HT1080 (cell line): Measurements from ENCODE around the gene LRRC71. TPM values are rescaled to one million over a fixed set of nuclear protein-coding genes. Genes with fewer than 3 reads are reported as not detected.

ENCODE experiments used
- DNase-seq: peaks from one replicate; pipeline ENCODE4 v3.0.0-alpha.2; 2015; ENCODE audit warnings: low read depth
- total RNA-seq: library from RNA; depleted of rRNA; stranded (reverse); fragments of >200 nt; shearing (Covaris generic); gene quantifications from 2 replicates; pipeline ENCODE4 v1.2.3, GENCODE V29; 2014

The LRRC71 gene
- total RNA-seq, 1 experiment from 2014 or later: not detected

DNA sequence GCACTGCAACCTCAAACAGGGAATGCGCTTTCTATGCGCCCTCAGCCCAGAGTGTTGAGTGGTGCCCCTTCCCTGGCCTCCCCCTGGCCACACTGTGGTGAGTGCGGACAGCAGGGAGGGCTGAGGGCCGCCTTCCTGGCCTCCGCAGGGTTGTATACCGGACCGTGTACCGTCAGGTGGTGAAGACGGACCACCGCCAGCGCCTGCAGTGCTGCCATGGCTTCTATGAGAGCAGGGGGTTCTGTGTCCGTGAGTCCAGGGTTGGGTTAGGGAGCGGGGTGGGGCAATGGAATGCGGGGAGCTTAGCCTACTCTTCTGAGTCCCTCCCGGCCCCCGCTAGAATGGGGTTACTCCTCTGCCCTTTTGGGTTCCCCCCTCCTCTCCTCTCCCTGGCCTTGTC, 15.3 kb upstream of the LRRC71 start:
- no peak for DNase-seq

DNA sequence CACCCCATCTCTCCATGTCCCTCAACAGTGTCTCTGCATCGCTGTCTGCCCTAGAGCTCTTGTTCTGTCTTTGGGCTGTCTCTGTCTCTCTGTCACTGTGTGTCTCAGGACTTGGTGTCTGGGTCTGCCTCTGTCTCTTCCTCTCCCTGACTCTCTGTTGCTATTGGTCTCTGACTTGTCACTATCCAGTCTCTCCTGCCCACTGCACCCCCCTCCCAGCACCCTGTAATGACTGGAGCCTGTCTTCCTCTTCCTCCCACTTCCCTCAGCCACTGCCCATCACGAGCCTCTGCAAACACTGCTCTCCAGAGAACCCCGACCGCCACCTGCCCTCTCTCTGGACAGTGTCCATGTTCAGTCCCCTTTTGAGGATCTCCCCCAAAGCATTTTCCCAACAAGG, 14.8 kb upstream of the LRRC71 start:
- DNase-seq: no peak

DNA sequence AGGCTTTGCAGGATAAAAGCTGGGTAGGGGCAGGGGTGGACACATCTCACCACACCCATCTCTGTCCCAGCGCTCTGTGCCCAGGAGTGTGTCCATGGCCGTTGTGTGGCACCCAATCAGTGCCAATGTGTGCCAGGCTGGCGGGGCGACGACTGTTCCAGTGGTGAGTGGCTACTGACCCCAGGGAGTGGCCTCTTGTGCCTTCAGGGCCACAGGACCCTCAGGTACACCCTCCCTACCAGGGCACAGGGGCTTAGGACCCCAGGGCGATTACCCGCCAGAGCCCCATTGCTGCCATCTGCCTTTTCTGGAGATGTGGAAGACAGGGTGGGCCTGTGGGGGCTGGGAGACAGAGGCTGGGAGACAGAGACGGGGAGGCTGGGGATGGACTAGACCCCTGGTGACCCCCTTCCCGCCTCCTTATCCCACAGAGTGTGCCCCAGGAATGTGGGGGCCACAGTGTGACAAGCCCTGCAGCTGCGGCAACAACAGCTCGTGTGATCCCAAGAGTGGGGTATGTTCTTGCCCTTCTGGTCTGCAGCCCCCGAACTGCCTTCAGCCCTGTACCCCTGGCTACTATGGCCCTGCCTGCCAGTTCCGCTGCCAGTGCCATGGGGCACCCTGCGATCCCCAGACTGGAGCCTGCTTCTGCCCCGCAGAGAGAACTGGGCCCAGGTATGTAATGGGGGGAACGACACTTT, 14.1 kb upstream of the LRRC71 start:
- DNase-seq: no peak

DNA sequence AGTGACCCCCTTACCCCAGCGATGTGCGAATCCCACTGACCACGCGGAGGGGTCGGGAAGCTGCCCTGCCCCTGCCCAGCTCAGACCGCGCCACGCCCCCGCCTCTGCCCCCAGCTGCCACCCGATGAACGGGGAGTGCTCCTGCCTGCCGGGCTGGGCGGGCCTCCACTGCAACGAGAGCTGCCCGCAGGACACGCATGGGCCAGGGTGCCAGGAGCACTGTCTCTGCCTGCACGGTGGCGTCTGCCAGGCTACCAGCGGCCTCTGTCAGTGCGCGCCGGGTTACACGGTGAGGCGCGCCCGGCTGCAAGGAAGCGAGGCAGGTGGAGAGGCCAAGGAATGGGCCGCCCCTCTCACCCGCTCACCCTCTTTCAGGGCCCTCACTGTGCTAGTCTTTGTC, 11.9 kb upstream of the LRRC71 start:
- no peak for DNase-seq

DNA sequence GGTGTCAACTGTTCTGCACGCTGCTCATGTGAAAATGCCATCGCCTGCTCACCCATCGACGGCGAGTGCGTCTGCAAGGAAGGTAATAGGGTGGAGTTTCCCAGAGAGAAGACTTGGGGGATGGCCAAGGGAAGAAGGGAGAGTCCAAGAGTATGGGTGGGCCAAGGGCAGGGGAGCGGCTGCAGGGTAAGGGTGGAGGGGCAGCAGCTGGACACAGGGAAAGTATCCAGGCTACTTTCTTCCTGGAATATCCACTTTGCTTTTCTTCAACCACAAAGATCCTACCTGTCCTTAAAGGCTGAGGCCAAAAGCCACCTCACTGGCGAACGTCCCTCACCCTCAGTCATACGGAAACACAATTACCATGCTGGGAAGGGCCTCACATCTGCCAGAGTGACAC, 11.5 kb upstream of the LRRC71 start:
- DNase-seq: no peak

DNA sequence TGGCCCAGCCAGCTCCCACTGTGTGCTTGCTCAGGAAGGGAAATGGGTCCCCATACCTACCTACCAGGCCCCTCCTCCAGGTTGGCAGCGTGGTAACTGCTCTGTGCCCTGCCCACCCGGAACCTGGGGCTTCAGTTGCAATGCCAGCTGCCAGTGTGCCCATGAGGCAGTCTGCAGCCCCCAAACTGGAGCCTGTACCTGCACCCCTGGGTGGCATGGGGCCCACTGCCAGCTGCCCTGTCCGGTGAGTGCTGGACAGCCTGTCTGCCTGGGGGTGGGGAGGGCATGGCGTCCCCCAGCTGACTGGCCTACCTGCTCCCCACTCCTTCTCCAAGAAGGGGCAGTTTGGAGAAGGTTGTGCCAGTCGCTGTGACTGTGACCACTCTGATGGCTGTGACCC, 10.8 kb upstream of the LRRC71 start:
- DNase-seq: no peak

DNA sequence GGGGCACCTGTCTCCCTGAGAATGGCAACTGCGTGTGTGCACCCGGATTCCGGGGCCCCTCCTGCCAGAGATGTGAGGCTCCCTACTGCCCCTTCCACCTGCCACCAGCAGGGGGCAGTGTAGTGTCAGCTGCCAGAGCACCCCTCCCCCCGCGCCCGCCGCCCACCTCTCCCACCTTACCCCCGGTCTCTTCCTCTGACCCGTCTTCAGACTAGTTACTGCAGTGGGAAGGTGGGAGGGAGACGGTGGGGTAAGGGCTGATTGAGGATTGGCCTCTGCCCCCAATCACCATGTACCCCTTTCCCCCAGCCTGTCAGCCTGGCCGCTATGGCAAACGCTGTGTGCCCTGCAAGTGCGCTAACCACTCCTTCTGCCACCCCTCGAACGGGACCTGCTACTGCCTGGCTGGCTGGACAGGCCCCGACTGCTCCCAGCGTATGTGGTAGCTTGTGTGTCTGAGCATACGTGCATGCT, 10.1 kb upstream of the LRRC71 start:
- no peak for DNase-seq

DNA sequence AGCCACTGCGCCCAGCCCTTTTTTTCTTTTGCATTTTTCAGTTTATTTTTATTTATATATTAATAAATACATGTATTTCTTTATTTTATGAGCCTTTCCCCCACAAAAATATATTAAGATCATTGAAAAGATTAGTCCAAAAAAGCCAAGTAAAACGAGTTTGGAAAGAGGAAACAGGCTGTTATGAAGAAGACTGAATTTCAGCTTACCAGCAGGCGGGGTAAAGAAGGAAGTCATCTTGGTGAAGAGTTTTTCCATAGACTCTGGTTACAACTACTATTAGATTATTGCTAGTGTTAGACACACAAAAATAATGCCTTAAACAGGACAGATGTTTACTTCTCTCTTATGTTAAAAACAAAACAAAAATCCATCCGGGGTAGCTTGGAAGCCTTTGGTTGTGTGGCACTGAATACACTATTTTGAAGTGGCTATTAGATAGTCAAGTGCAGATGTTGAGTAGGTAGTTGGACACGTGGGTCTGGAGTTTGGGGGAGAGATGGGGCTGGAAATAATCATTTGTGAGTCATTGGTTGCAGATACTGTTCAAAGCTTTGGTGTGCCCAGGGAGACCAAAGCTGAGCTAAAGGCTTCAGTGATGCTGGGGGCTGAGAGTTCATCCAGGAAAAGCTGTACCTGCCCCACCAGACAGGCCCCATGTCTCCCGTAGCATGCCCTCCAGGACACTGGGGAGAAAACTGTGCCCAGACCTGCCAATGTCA, 8.7 kb upstream of the LRRC71 start:
- DNase-seq: no peak

DNA sequence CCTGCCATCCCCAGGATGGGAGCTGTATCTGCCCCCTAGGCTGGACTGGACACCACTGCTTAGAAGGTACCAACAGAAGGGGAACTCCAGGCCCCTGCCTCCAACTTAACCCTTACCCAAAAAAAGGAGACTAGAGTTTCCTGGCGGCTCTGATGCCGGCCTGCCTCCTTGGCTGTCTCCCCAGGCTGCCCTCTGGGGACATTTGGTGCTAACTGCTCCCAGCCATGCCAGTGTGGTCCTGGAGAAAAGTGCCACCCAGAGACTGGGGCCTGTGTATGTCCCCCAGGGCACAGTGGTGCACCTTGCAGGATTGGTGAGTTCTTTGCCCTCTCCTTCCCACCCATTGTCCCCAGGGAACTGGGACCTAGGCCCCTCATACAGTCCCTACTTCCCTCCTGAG, 8.1 kb upstream of the LRRC71 start:
- DNase-seq: no peak

DNA sequence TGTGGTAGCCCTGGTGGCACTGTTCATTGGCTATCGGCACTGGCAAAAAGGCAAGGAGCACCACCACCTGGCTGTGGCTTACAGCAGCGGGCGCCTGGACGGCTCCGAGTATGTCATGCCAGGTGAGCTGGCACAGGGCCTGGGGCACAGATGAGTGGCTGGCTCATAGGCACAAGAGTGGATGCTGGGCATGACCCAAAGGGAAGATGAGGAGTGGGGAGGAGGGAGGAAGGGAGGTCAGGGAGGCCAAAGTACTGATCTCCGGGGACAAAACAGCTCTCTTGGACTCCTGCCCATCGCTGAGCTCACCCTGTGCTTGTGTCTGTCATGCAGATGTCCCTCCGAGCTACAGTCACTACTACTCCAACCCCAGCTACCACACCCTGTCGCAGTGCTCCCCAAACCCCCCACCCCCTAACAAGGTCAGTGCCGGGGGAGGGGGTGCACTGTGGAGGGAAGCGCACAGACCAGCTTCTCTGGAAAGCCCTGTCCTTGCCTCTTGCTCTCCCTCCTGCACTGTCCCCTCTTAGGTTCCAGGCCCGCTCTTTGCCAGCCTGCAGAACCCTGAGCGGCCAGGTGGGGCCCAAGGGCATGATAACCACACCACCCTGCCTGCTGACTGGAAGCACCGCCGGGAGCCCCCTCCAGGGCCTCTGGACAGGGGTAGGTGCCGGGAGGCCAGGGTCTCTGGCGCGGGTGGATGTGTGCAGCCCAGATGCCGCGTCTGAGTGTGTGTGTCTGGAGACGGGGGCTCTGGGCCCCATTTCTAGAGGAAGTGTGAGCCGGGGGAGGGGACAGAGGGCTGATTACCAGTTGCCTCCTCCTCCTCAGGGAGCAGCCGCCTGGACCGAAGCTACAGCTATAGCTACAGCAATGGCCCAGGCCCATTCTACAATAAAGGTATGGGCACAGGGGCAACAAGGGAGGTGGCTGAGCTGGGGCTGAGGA, 7.3 kb upstream of the LRRC71 start:
- DNase-seq: no peak

DNA sequence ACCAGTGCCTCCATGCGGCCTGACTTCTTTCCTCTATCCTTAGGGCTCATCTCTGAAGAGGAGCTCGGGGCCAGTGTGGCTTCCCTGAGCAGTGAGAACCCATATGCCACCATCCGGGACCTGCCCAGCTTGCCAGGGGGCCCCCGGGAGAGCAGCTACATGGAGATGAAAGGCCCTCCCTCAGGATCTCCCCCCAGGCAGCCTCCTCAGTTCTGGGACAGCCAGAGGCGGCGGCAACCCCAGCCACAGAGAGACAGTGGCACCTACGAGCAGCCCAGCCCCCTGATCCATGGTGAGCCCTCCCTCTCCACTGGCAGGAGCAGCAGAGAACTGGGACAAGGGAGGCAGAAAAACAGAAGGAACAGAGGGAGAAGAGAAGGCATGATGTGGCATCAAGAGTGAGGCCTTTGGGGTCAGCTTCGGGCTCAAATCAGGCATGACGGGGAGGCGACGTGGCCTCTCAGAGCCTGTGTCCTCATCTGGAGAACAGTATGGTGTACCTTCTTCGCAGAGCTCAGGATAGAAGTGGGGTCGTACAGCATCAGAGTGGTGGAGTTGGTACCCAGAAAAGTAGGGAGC, 6.5 kb upstream of the LRRC71 start:
- DNase-seq: no peak

DNA sequence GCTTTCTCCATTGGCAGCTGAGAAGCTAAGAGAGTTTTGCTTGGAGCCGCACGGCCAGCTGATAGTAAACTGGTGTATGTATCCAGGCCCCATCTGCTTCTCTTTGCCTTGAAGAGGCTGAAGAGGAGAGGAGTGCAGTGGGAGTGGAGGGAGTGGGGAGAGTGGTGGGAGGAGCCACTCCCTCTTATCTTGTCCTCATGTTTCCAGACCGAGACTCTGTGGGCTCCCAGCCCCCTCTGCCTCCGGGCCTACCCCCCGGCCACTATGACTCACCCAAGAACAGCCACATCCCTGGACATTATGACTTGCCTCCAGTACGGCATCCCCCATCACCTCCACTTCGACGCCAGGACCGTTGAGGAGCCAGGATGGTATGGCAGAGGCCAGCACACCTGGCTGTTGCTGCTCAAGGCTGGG, 6.0 kb upstream of the LRRC71 start:
- peak; percentile 32 for DNase-seq

DNA sequence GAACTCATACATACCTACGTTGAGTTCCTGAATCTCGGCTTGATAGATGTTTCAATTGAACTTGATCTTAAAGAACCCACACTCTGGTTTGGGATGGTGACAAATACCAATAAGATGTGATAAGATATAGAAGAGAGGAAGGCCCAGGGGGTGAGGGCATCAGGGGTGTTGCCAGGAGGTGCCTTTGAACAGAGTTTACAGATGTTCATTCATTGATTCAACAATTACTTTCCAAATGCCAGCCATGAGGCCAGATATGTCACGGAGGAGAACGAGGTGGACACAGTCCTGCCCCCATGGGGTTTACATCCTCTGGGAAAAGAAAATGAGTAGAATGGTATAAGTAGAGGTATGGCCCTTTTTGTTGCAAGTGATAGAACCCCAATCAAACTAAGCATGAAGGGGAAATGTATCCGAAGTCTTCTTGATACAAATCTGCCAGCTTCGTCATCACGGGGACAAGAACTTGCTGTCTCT, 659 bp downstream of the LRRC71 start:
- no peak for DNase-seq

DNA sequence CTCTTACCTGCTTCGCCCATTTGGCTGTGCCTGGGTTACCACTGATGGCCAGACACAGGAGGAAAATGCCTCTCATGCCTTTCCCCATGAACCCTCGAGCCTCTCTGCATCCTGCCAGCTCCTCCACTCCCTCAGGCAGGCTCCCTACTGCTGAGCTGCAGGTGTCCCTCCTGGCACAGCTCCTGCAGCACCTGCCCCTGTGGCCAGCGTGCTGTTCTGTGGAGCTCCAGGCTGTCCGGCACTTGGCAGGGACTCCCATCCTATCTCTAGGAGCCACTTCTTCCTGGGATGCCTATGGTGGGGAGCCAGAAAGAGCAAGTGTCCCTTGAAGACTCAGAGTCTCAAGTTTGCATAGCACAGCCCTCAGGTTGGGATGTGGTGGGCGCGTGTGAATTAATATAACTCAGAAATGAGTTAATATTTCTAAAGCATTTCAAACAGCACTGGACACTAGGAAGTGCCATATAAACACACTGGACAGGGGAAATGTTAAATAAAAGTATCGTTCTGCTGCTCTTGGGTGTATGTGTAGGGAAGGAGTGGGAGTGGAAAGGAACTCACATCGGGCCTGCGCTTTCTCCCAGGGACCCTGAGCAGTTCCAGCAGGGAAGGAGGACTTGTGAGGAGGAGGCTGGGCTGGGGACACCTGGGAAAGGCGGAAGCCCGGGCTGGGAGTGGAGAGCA, 2.7 kb downstream of the LRRC71 start:
- DNase-seq: no peak

DNA sequence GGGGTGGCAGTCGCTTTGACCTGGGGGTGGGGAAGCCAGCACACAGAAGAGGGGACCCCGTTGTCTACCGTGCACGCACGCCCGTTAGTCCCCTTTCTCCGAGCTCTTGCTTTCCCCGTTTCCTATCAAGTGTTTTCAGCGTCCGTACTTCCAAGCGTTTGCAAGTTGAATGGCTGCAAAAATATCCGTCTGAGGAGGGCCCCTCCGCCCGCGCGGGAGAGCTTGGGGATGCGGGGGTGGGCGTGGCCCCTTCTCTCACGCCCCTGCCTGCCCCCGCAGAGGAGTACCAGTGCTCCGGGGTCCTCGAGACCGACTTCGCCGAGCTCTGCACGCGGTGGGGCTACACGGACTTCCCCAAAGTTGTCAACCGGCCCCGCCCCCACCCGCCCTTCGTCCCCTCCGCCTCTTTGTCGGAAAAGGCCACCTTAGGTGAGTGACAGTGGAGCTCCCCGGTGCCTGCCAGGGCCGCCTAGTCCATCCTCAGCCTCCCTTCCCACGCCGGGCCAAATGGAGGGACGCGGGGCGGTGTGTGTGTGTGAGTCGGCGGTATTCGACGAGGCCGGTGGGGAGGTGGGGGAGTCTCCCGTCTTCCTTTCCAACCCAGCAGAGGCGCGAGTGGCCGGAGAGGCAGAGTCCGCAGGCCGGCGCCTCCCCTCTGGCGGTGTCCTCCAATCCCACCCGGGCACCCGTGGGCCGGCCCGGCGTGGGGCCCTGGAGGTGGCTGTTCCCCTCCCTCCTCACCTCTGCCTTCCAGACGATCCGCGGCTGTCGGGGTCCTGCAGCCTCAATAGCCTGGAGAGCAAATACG, 3.4 kb downstream of the LRRC71 start:
- no peak for DNase-seq

DNA sequence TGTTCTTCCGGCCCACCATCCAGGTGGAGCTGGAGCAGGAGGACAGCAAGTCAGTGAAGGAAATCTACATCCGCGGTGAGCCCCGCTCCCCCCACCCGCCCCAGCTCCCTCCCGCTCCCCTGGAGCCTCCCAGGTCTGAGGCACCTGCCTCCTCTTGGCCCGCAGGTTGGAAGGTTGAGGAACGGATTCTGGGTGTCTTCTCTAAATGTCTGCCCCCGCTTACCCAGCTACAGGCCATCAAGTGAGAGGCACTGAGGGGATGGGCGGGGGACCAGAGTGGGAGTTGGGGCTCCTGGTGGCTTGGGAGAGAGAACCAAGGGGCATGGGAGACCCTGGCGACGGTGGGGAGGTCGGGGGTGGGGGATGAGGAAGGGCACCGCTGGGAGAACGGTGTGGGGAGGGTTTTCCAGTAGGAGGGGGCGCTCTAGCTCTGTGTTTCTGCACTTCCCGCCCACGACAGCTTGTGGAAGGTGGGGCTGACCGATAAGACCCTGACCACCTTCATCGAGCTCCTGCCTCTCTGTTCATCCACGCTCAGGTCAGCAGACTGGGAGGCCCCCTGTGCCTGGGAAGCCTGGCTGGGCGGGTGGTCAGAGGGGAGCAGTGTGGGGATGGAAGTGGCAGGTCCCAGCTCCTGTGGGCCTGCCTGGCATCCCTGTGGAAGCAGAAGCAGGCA, 4.2 kb downstream of the LRRC71 start:
- no peak for DNase-seq

DNA sequence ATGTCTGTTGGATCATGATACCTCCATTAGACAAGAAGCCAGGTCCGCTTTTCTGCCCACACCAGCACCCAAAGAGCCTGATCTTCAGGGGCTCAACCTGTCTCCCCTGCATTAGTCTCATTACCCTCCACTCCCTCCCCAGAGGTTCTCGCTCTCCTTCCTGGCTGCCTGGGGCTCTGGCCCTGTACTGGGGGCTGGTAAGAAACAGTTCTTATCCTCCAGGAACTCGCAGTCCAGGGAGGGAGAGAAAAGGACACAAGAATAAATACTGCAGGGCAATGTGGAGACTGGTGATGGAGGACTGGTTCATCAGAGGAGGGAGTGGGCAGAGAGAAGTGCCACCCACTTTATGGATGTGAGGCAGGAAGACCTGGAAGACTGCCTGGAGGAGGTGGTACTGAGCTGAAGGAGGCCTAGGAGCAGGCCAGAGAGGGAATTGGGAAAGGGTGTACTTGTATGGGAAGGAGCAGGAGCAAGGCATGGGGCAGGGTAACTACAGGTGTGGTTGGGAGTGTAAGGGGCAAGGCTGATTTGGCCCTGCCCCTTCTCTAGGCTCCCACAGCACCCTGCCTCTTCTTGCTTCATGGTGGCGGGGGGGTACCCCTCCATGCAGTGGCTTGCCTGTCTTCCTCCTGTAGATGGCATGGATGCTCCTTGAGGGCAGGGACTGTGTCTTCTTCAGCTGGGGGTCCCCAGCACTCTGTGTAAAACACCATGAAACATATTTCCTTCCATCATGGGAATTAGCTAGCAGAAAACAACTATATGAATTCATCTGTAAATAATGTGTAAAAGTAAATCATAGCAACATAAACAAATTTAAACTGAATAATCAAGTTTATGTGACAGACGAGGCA, 5.0 kb downstream of the LRRC71 start:
- DNase-seq: no peak

DNA sequence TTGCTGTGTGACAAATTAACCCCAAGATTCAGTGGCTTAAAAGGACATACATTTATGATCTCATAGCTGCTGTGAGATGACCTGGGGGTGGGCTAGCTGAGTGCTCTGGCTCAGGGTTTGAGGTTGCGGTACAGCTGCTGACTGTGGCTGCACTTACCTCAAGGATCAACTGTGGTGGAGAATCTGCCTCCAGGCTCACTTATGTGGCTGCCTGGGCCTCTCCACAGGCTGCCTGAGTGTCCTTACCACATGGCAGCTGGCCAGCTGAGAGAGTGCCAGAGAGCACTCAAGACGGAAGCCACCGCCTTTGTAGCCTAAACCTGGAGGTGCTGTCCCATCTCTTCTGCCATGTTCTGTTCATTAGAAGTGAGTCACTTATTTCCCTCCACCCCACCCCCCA, 5.7 kb downstream of the LRRC71 start:
- peak; percentile 94 for DNase-seq
